GM15510 (cell line): ENCODE results near the gene TTC39C.

Experiments used
- POLR2A ChIP-seq: IDR thresholded peaks from 3 replicates; pipeline ENCODE4 v1.6.1; 2011; ENCODE audit warnings: borderline replicate concordance; ENCODE audit not compliant: insufficient read length; ENCODE audit errors: extremely low read depth

Gene TTC39C

GRCh38 chr18:24003903-24004640, 10.5 kb upstream of the TTC39C start:
- no peak for TF ChIP-seq POLR2A

- no peak for TF ChIP-seq POLR2A
Observed at GRCh38 chr18:24006712-24007313, 7.7 kb upstream of the TTC39C start.

GRCh38 chr18:24009246-24009645, 5.3 kb upstream of the TTC39C start:
- no peak for TF ChIP-seq POLR2A

GRCh38 chr18:24009651-24010333, 4.8 kb upstream of the TTC39C start:
- TF ChIP-seq POLR2A = no peak

GRCh38 chr18:24010673-24011072, 3.9 kb upstream of the TTC39C start:
- TF ChIP-seq POLR2A = no peak

GRCh38 chr18:24011123-24011917, 3.2 kb upstream of the TTC39C start:
- no peak for TF ChIP-seq POLR2A

- TF ChIP-seq POLR2A = no peak
Observed at GRCh38 chr18:24013051-24013450, 1.5 kb upstream of the TTC39C start.

GRCh38 chr18:24014986-24015638, 558 bp downstream of the TTC39C start:
- TF ChIP-seq POLR2A = no peak

- TF ChIP-seq POLR2A = no peak
Observed at GRCh38 chr18:24015639-24016631, 1.4 kb downstream of the TTC39C start.

- TF ChIP-seq POLR2A = no peak
Observed at GRCh38 chr18:24016643-24017042, 2.1 kb downstream of the TTC39C start.

- peak; percentile 3 for TF ChIP-seq POLR2A
Observed at GRCh38 chr18:24018299-24018886, 3.8 kb downstream of the TTC39C start.

- TF ChIP-seq POLR2A = no peak
Observed at GRCh38 chr18:24019641-24020331, 5.2 kb downstream of the TTC39C start.
